IMR-90 (cell line): Measurements from ENCODE around the gene PSMB3. TPM values are rescaled to one million over a fixed set of nuclear protein-coding genes. Genes with fewer than 3 reads are reported as not detected.

ENCODE experiments used
- ATAC-seq: fragments of 200-7000 bp; cut with Tn5 transposase; 2 replicates; pipeline ENCODE4 v1.9.1; 2020; ENCODE audit warnings: low read depth, mild to moderate bottlenecking, moderate library complexity
- BruUV-seq: library from RNA; stranded (reverse); fragments of 400-500 nt; replicated peaks from 2 replicates; lab custom pipeline; 2021; lab: Mats Ljungman, UMichigan
- CTCF ChIA-PET: fragments of 300-600 bp; formaldehyde crosslinking; extraction: SDS; loops from one replicate; lab custom pipeline; 2021; ENCODE audit warnings: antibody characterized with exemption; lab: Yijun Ruan, JAX
- POLR2A ChIA-PET: fragments of 300-600 bp; sonication (Branson Sonifier 250); formaldehyde crosslinking; loops from one replicate; lab custom pipeline; 2022; ENCODE audit warnings: antibody characterized with exemption; ENCODE audit not compliant: unreplicated experiment; lab: Charles Lee
- DNase-seq: peaks from one replicate; pipeline ENCODE4 v3.0.0; 2013
- H2AFZ ChIP-seq: replicated peaks from 2 replicates; pipeline ENCODE3; 2013; ENCODE audit warnings: low read length, mild to moderate bottlenecking; ENCODE audit not compliant: poor library complexity
- H2AK5ac ChIP-seq: 2 replicates; pipeline ENCODE4 v1.6.1; 2013; ENCODE audit warnings: low read depth, low read length, inconsistent platforms
- H2AK9ac ChIP-seq: replicated peaks from 2 replicates; pipeline ENCODE3; 2013; ENCODE audit warnings: mild to moderate bottlenecking, low read depth, low read length, moderate library complexity; ENCODE audit not compliant: poor library complexity
- H2BK120ac ChIP-seq: 2 replicates; pipeline ENCODE4 v1.6.1; 2013; ENCODE audit warnings: low read depth, low read length, inconsistent platforms
- H2BK15ac ChIP-seq: 3 replicates; pipeline ENCODE4 v1.6.1; 2013; ENCODE audit warnings: low read depth, low read length, inconsistent platforms
- H2BK20ac ChIP-seq: 2 replicates; pipeline ENCODE4 v1.6.1; 2013; ENCODE audit warnings: low read depth, mild to moderate bottlenecking, inconsistent platforms, low read length, moderate library complexity
- H2BK5ac ChIP-seq: 2 replicates; pipeline ENCODE4 v1.6.1; 2013; ENCODE audit warnings: mild to moderate bottlenecking, low read depth, low read length, inconsistent platforms; ENCODE audit not compliant: poor library complexity, severe bottlenecking
- H3K14ac ChIP-seq: replicated peaks from 2 replicates; pipeline ENCODE4 v1.6.1; 2013; ENCODE audit warnings: low read depth, low read length, inconsistent platforms
- H3K18ac ChIP-seq: 2 replicates; pipeline ENCODE4 v1.6.1; 2013; ENCODE audit warnings: low read depth, low read length, control low read depth
- H3K23ac ChIP-seq: 2 replicates; pipeline ENCODE4 v1.6.1; 2013; ENCODE audit warnings: low read depth, low read length, inconsistent platforms
- H3K27ac ChIP-seq: 2 replicates; pipeline ENCODE4 v1.5.1; 2013; ENCODE audit warnings: mild to moderate bottlenecking, control low read depth, low read length; ENCODE audit not compliant: insufficient read depth
- H3K27me3 ChIP-seq: 2 replicates; pipeline ENCODE4 v1.6.1; 2013; ENCODE audit warnings: low read length; ENCODE audit not compliant: control insufficient read depth, insufficient read depth
- H3K36me3 ChIP-seq: 2 replicates; pipeline ENCODE4 v1.6.1; 2013; ENCODE audit warnings: low read length, mixed read lengths; ENCODE audit not compliant: control insufficient read depth, insufficient read depth
- H3K4ac ChIP-seq: 2 replicates; pipeline ENCODE4 v1.6.1; 2013; ENCODE audit warnings: low read depth, low read length, inconsistent platforms
- H3K4me1 ChIP-seq: 2 replicates; pipeline ENCODE4 v1.6.1; 2013; ENCODE audit warnings: low read length, mixed read lengths; ENCODE audit not compliant: control insufficient read depth, insufficient read depth
- H3K4me2 ChIP-seq: 2 replicates; pipeline ENCODE4 v1.6.1; 2013; ENCODE audit warnings: low read depth, mild to moderate bottlenecking, control low read depth, low read length, moderate library complexity
- H3K4me3 ChIP-seq: 2 replicates; pipeline ENCODE4 v1.5.1; 2013; ENCODE audit warnings: low read depth, mild to moderate bottlenecking, control low read depth, low read length, moderate library complexity; ENCODE audit not compliant: insufficient read depth
- H3K56ac ChIP-seq: 2 replicates; pipeline ENCODE4 v1.6.1; 2013; ENCODE audit warnings: low read length, inconsistent platforms; ENCODE audit not compliant: insufficient read depth; ENCODE audit errors: extremely low read depth
- H3K79me1 ChIP-seq, 2 experiments: 2 replicates each; pipeline ENCODE4 v1.6.1; 2013; ENCODE audit warnings: low read length in 2 of 2, inconsistent platforms in 1 of 2, low read depth in 1 of 2
- H3K9ac ChIP-seq: 2 replicates; pipeline ENCODE4 v1.6.1; 2013; ENCODE audit warnings: low read depth, low read length, control low read depth
- H3K9me1 ChIP-seq: 2 replicates; pipeline ENCODE4 v1.6.1; 2013; ENCODE audit warnings: low read length, inconsistent platforms; ENCODE audit not compliant: insufficient read depth
- H3K9me3 ChIP-seq: 2 replicates; pipeline ENCODE4 v1.6.1; 2013; ENCODE audit warnings: low read length; ENCODE audit not compliant: control insufficient read depth, insufficient read depth
- H4K20me1 ChIP-seq: 2 replicates; pipeline ENCODE4 v1.6.1; 2013; ENCODE audit warnings: low read length, inconsistent platforms; ENCODE audit not compliant: insufficient read depth
- H4K5ac ChIP-seq: 2 replicates; pipeline ENCODE4 v1.6.1; 2013; ENCODE audit warnings: mild to moderate bottlenecking, low read depth, low read length, control low read depth
- H4K8ac ChIP-seq, 2 experiments: 2 replicates each; pipeline ENCODE4 v1.6.1; 2013; ENCODE audit warnings: low read depth in 2 of 2, low read length in 2 of 2, control low read depth in 1 of 2, inconsistent platforms in 1 of 2
- H4K91ac ChIP-seq: 2 replicates; pipeline ENCODE4 v1.6.1; 2013; ENCODE audit warnings: low read depth, low read length, inconsistent platforms; ENCODE audit not compliant: insufficient read depth
- BHLHE40 ChIP-seq: fragments of 150-350 bp; IDR thresholded peaks from 2 replicates; pipeline ENCODE4 v1.6.1; 2016; ENCODE audit warnings: mild to moderate bottlenecking, low read depth, low read length
- CEBPB ChIP-seq: IDR thresholded peaks from 2 replicates; pipeline ENCODE4 v1.6.1; 2012; ENCODE audit warnings: low read depth, low read length, improper control_type of control experiment
- CHD1 ChIP-seq: IDR thresholded peaks from 2 replicates; pipeline ENCODE4 v1.6.1; 2012; ENCODE audit warnings: low read depth, low read length, improper control_type of control experiment
- FOS ChIP-seq: fragments of 150-350 bp; IDR thresholded peaks from 2 replicates; pipeline ENCODE4 v1.6.1; 2016; ENCODE audit warnings: low read depth, low read length
- MAFK ChIP-seq: IDR thresholded peaks from 2 replicates; pipeline ENCODE4 v1.6.1; 2012; ENCODE audit warnings: low read depth, low read length, improper control_type of control experiment
- MAZ ChIP-seq: IDR thresholded peaks from 2 replicates; pipeline ENCODE4 v1.6.1; 2012; ENCODE audit warnings: low read depth, mild to moderate bottlenecking, low read length, improper control_type of control experiment, moderate library complexity, borderline replicate concordance
- MXI1 ChIP-seq: IDR thresholded peaks from 2 replicates; pipeline ENCODE4 v1.6.1; 2012; ENCODE audit warnings: low read depth, mild to moderate bottlenecking, low read length, moderate library complexity, borderline replicate concordance
- NFE2L2 ChIP-seq: fragments of 150-350 bp; IDR thresholded peaks from 2 replicates; pipeline ENCODE4 v1.6.1; 2016; ENCODE audit warnings: low read depth, mild to moderate bottlenecking, low read length
- POLR2A ChIP-seq: IDR thresholded peaks from 2 replicates; pipeline ENCODE4 v1.6.1; 2012; ENCODE audit warnings: mild to moderate bottlenecking, low read depth, low read length
- RAD21 ChIP-seq: IDR thresholded peaks from 2 replicates; pipeline ENCODE4 v1.6.1; 2012; ENCODE audit warnings: low read length, improper control_type of control experiment
- RCOR1 ChIP-seq: IDR thresholded peaks from 2 replicates; pipeline ENCODE4 v1.6.1; 2012; ENCODE audit warnings: mild to moderate bottlenecking, low read length, improper control_type of control experiment; ENCODE audit not compliant: insufficient replicate concordance
- RFX5 ChIP-seq: IDR thresholded peaks from 2 replicates; pipeline ENCODE4 v1.8.0; 2012; ENCODE audit warnings: low read depth, mild to moderate bottlenecking, low read length, moderate library complexity
- SMC3 ChIP-seq: fragments of 150-350 bp; IDR thresholded peaks from 2 replicates; pipeline ENCODE4 v1.6.1; 2016; ENCODE audit warnings: low read depth, mild to moderate bottlenecking, antibody characterized with exemption, low read length, moderate library complexity
- WGBS, 2 experiments: methylation state at CpG; one replicate each; pipeline versions ENCODE4 v1.1.5 to v1.1.7; 2013; ENCODE audit warnings: missing lambda C conversion rate in 2 of 2; ENCODE audit not compliant: insufficient read length in 1 of 2; ENCODE audit errors: extremely low coverage in 2 of 2; 5-methylcytosine and 5-hydroxymethylcytosine counted together
- dilution Hi-C: fragments of 300-500 bp; cut with HindIII; formaldehyde crosslinking; loops from one replicate; pipeline ENCODE4 v1.14.3; 2018; ENCODE audit warnings: low sequenced_read_pairs; ENCODE audit not compliant: unreplicated experiment
- in situ Hi-C: fragments of 300-500 bp; cut with MboI; formaldehyde crosslinking; loops from 3 replicates; pipeline ENCODE4 v1.14.3; 2019; ENCODE audit warnings: low sequenced_read_pairs, inconsistent platforms, mixed read lengths
- intact Hi-C: fragments of 100-400 bp; cut with micrococcal nuclease; formaldehyde crosslinking; loops from 2 replicates; pipeline ENCODE4 v1.10.0; 2022
- polyA plus RNA-seq, 3 experiments: library from polyadenylated mRNA; depleted of rRNA; stranded (reverse); fragments of >200 nt; gene quantifications; 2 replicates each; pipeline ENCODE4 v1.2.3, GENCODE V29; 2012; ENCODE audit warnings: low replicate concordance in 1 of 3
- total RNA-seq: library from RNA; depleted of rRNA; stranded (reverse); fragments of >200 nt; gene quantifications from 2 replicates; pipeline ENCODE4 v1.2.3, GENCODE V29; 2012
- TF ChIP-seq, protein P1 (sequence below): conservative IDR thresholded peaks from 2 replicates; pipeline ENCODE4 v1.5.1; 2012; ENCODE audit warnings: mild to moderate bottlenecking, low read depth, low read length, improper control_type of control experiment
- TF ChIP-seq, protein P2 (sequence below): fragments of 150-350 bp; IDR thresholded peaks from 2 replicates; pipeline ENCODE4 v1.6.1; 2017; ENCODE audit warnings: mild to moderate bottlenecking, antibody characterized with exemption, low read length, low read depth
- TF ChIP-seq, protein P3 (sequence below): fragments of 150-350 bp; IDR thresholded peaks from 2 replicates; pipeline ENCODE4 v1.6.1; 2016; ENCODE audit warnings: low read depth, mild to moderate bottlenecking, low read length, moderate library complexity, borderline replicate concordance

Gene PSMB3
- total and polyA plus RNA-seq, 2 of the 4 experiments (the other 2 are of a cell fraction), result 480 to 828 TPM

DNA sequence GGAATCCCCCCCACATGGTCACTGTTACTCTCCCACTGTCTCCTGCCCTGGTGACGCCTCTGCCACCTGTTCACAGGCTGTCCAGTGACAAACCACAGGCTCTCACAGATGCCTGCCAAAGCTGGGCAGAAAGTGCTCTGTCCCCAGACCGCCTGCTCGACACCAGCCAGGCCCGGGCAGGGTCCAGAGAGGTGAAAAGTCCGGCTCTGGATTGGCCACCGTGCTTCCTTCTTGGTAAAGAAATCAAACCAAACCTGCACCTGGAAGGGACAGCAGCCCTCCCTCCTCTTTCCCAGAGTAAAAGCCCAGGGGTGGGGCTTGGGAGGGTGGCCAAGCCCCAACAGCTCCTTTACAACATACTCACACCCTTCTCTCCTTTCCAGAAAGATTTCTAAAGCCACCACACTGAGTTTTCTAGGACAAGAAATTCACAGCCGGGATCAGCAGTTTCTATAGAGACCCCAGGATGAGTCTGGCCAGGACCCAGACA, 10.6 kb upstream of the PSMB3 start:
- Histone ChIP-seq H3K4me3 (no peak overlapping the region), H3K23ac (no peak overlapping the region), H2BK15ac (no peak overlapping the region), H3K27ac (no peak overlapping the region), H4K20me1 (peaks cover 80% of the 10 kb centered on the region), H2AFZ (no peak overlapping the region), H3K36me3 (peaks cover 26% of the 10 kb centered on the region), H3K4me2 (no peak overlapping the region), H4K5ac (no peak overlapping the region), H3K9me1 (peaks cover 22% of the 10 kb centered on the region), H3K9me3 (no peaks in the 10 kb centered on the region), H3K27me3 (no peaks in the 10 kb centered on the region), H4K91ac (no peak overlapping the region), H3K18ac (no peak overlapping the region), H3K9ac (no peak overlapping the region), H2BK5ac (no peak overlapping the region), H3K4me1 (peaks cover 23% of the 10 kb centered on the region), H3K79me1 (peaks cover 15 to 81% of the 10 kb centered on the region in 2 experiments), H2AK5ac (no peak overlapping the region), H3K56ac (no peak overlapping the region), H3K4ac (no peak overlapping the region), H4K8ac (no peak overlapping the region), H3K14ac (no peak overlapping the region), H2AK9ac (no peak overlapping the region), H2BK120ac (no peak overlapping the region), H2BK20ac (no peak overlapping the region)
- ChIA-PET POLR2A (no interaction called here), CTCF (no interaction called here)
- DNase-seq (no peak), ATAC-seq (0 out of 2 replicates have a peak, but pooled peaks have one; percentile 3)
- TF ChIP-seq NFE2L2 (no peak), RCOR1 (no peak), FOS (no peak), POLR2A (no peak), MXI1 (no peak), MAZ (no peak), SMC3 (no peak), MAFK (no peak), CHD1 (no peak), CEBPB (no peak), RAD21 (no peak), RFX5 (no peak), BHLHE40 (no peak)
- TF ChIP-seq, protein P1, sequence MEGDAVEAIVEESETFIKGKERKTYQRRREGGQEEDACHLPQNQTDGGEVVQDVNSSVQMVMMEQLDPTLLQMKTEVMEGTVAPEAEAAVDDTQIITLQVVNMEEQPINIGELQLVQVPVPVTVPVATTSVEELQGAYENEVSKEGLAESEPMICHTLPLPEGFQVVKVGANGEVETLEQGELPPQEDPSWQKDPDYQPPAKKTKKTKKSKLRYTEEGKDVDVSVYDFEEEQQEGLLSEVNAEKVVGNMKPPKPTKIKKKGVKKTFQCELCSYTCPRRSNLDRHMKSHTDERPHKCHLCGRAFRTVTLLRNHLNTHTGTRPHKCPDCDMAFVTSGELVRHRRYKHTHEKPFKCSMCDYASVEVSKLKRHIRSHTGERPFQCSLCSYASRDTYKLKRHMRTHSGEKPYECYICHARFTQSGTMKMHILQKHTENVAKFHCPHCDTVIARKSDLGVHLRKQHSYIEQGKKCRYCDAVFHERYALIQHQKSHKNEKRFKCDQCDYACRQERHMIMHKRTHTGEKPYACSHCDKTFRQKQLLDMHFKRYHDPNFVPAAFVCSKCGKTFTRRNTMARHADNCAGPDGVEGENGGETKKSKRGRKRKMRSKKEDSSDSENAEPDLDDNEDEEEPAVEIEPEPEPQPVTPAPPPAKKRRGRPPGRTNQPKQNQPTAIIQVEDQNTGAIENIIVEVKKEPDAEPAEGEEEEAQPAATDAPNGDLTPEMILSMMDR, result no peak
- TF ChIP-seq, protein P2, sequence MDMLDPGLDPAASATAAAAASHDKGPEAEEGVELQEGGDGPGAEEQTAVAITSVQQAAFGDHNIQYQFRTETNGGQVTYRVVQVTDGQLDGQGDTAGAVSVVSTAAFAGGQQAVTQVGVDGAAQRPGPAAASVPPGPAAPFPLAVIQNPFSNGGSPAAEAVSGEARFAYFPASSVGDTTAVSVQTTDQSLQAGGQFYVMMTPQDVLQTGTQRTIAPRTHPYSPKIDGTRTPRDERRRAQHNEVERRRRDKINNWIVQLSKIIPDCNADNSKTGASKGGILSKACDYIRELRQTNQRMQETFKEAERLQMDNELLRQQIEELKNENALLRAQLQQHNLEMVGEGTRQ, result no peak
- TF ChIP-seq, protein P3, sequence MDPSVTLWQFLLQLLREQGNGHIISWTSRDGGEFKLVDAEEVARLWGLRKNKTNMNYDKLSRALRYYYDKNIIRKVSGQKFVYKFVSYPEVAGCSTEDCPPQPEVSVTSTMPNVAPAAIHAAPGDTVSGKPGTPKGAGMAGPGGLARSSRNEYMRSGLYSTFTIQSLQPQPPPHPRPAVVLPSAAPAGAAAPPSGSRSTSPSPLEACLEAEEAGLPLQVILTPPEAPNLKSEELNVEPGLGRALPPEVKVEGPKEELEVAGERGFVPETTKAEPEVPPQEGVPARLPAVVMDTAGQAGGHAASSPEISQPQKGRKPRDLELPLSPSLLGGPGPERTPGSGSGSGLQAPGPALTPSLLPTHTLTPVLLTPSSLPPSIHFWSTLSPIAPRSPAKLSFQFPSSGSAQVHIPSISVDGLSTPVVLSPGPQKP, result no peak
- 89% methylated on average over 1 of the region's 7 CpGs; no CpG with 5 or more reads in 1 of the 2 experiments for WGBS, 2 experiments
- in situ Hi-C loops, result no loop called here
- dilution Hi-C loops, result no loop called here
- intact Hi-C loops, result no loop called here
- no TSS peak for BruUV-seq
